SK-N-SH (cell line): ENCODE data around the gene PDE2A. TPM values are rescaled to one million over a fixed set of nuclear protein-coding genes. Genes with fewer than 3 reads are reported as not detected.
A peak's percentile ranks its signal among the peaks of the same experiment; 100 is the strongest.

ENCODE experiments used
- CTCF ChIA-PET: fragments of 300-600, 350-600 bp; formaldehyde crosslinking; extraction: SDS; loops from one replicate; lab custom pipeline; 2021; lab: Yijun Ruan, JAX
- POLR2A ChIA-PET: fragments of 350-600 bp; sonication (Branson Sonifier 250); formaldehyde crosslinking; extraction: SDS; loops from one replicate; lab custom pipeline; 2020; ENCODE audit warnings: antibody characterized with exemption, inconsistent platforms; lab: Yijun Ruan, JAX
- DNase-seq: peaks from one replicate; pipeline ENCODE4 v3.0.0; 2012
- H2AFZ ChIP-seq: fragments of 200-600 bp; sonication (generic); 2 replicates; pipeline ENCODE4 v1.8.1; 2016; ENCODE audit warnings: antibody characterized with exemption, mild to moderate bottlenecking, low read depth
- H3F3A ChIP-seq: fragments of 200-600 bp; sonication (generic); replicated peaks from 2 replicates; pipeline ENCODE3; 2016; ENCODE audit warnings: antibody characterized with exemption, mild to moderate bottlenecking; ENCODE audit not compliant: insufficient read depth
- H3K27ac ChIP-seq, 2 experiments: fragments of 200-500 bp in 1 of 2; fragments of 200-600 bp in 1 of 2; sonication (Bioruptor generic) in 1 of 2; sonication (generic), shearing (Covaris generic) in 1 of 2; 2 replicates each; pipeline versions ENCODE4 v1.5.1 to v1.6.1; 2014 to 2016; ENCODE audit warnings: low read depth in 2 of 2, inconsistent platforms in 1 of 2, low read length in 1 of 2, mild to moderate bottlenecking in 1 of 2, mixed read lengths in 1 of 2
- H3K27me3 ChIP-seq: fragments of 200-600 bp; sonication (generic), shearing (Covaris generic); 2 replicates; pipeline ENCODE4 v1.6.1; 2016; ENCODE audit warnings: mixed run types; ENCODE audit not compliant: insufficient read depth
- H3K36me3 ChIP-seq, 2 experiments: fragments of 200-500 bp in 1 of 2; fragments of 200-600 bp in 1 of 2; sonication (Bioruptor generic) in 1 of 2; sonication (generic) in 1 of 2; replicated peaks in 1 of 2; 2 replicates each; pipeline versions ENCODE3 to v1.5.1; 2014 to 2016; ENCODE audit warnings: low read length in 1 of 2, mild to moderate bottlenecking in 1 of 2; ENCODE audit not compliant: insufficient read depth in 2 of 2, control insufficient read depth in 1 of 2
- H3K4me1 ChIP-seq, 2 experiments: fragments of 200-500 bp in 1 of 2; fragments of 200-600 bp in 1 of 2; sonication (Bioruptor generic) in 1 of 2; sonication (generic), shearing (Covaris generic) in 1 of 2; 2 replicates each; pipeline versions ENCODE4 v1.5.1 to v1.6.1; 2014 to 2016; ENCODE audit warnings: low read depth in 1 of 2, low read length in 1 of 2, mixed run types in 1 of 2; ENCODE audit not compliant: insufficient read depth in 2 of 2, control insufficient read depth in 1 of 2
- H3K4me2 ChIP-seq: fragments of 200-600 bp; sonication (generic), shearing (Covaris generic); 2 replicates; pipeline ENCODE4 v1.6.1; 2017; ENCODE audit warnings: mixed run types
- H3K4me3 ChIP-seq, 2 experiments: fragments of 200-500 bp in 1 of 2; fragments of 200-600 bp in 1 of 2; sonication (Bioruptor generic) in 1 of 2; sonication (generic), shearing (Covaris generic) in 1 of 2; 2 replicates each; pipeline versions ENCODE4 v1.5.1 to v1.8.1; 2014 to 2016; ENCODE audit warnings: low read depth in 2 of 2, inconsistent platforms in 1 of 2, low read length in 1 of 2, mild to moderate bottlenecking in 1 of 2, mixed read lengths in 1 of 2, moderate library complexity in 1 of 2
- H3K79me2 ChIP-seq: fragments of 200-600 bp; sonication (generic); 2 replicates; pipeline ENCODE4 v1.8.1; 2017; ENCODE audit warnings: mild to moderate bottlenecking; ENCODE audit not compliant: insufficient read depth
- H3K9ac ChIP-seq: fragments of 200-600 bp; sonication (generic); 2 replicates; pipeline ENCODE4 v1.6.1; 2017; ENCODE audit warnings: mixed run types
- H3K9me2 ChIP-seq: fragments of 200-600 bp; sonication (generic); 2 replicates; pipeline ENCODE4 v1.6.1; 2017; ENCODE audit warnings: mixed run types
- H3K9me3 ChIP-seq: fragments of 200-600 bp; sonication (generic); 2 replicates; pipeline ENCODE4 v1.6.1; 2017; ENCODE audit warnings: mixed run types, mild to moderate bottlenecking, moderate library complexity
- H4K20me1 ChIP-seq: fragments of 200-600 bp; sonication (generic); 2 replicates; pipeline ENCODE4 v1.6.1; 2017; ENCODE audit warnings: mild to moderate bottlenecking, mixed run types; ENCODE audit not compliant: insufficient read depth
- ELF1 ChIP-seq: IDR thresholded peaks from 2 replicates; pipeline ENCODE4 v1.4.0; 2012
- FOSL2 ChIP-seq: IDR thresholded peaks from 2 replicates; pipeline ENCODE4 v1.4.0; 2012; ENCODE audit warnings: low read depth, mild to moderate bottlenecking, moderate library complexity, borderline replicate concordance
- FOXJ3 ChIP-seq: sonication (generic); formaldehyde crosslinking; IDR thresholded peaks from 2 replicates; pipeline ENCODE4 v1.5.1; 2020; ENCODE audit warnings: mild to moderate bottlenecking, missing genetic modification reagents
- FOXM1 ChIP-seq: IDR thresholded peaks from 2 replicates; pipeline ENCODE4 v1.4.0; 2012; ENCODE audit warnings: low read depth, mild to moderate bottlenecking
- GABPA ChIP-seq: IDR thresholded peaks from 2 replicates; pipeline ENCODE4 v1.4.0; 2012; ENCODE audit warnings: low read depth, mild to moderate bottlenecking
- GATA2 ChIP-seq: sonication (generic); formaldehyde crosslinking; IDR thresholded peaks from 2 replicates; pipeline ENCODE4 v1.5.0; 2020; ENCODE audit warnings: mild to moderate bottlenecking, missing genetic modification reagents
- IRF3 ChIP-seq: fragments of 150-350 bp; IDR thresholded peaks from 2 replicates; pipeline ENCODE4 v1.6.1; 2016; ENCODE audit warnings: mild to moderate bottlenecking, low read depth, low read length
- NFIC ChIP-seq: IDR thresholded peaks from 2 replicates; pipeline ENCODE4 v1.4.0; 2012; ENCODE audit warnings: borderline replicate concordance
- NRF1 ChIP-seq: IDR thresholded peaks from 2 replicates; pipeline ENCODE4 v1.6.1; 2012; ENCODE audit warnings: low read depth, mild to moderate bottlenecking, low read length
- RAD21 ChIP-seq: IDR thresholded peaks from 2 replicates; pipeline ENCODE4 v1.6.1; 2012; ENCODE audit warnings: mild to moderate bottlenecking, low read length
- SIN3A ChIP-seq: IDR thresholded peaks from 2 replicates; pipeline ENCODE4 v1.6.1; 2012; ENCODE audit warnings: low read depth, mild to moderate bottlenecking, low read length, moderate library complexity, borderline replicate concordance
- TCF12 ChIP-seq: IDR thresholded peaks from 2 replicates; pipeline ENCODE4 v1.4.0; 2012
- TEAD4 ChIP-seq: IDR thresholded peaks from 2 replicates; pipeline ENCODE4 v1.4.0; 2012; ENCODE audit warnings: mild to moderate bottlenecking, borderline replicate concordance; ENCODE audit not compliant: insufficient read depth
- WGBS: methylation state at CpG from one replicate; pipeline ENCODE4 v1.1.6; 2017; ENCODE audit warnings: low lambda C conversion rate; 5-methylcytosine and 5-hydroxymethylcytosine counted together
- polyA plus RNA-seq, 3 experiments: library from polyadenylated mRNA; depleted of rRNA; stranded (reverse); fragments of >200 nt; gene quantifications; 2 replicates each; pipeline ENCODE4 v1.2.3, GENCODE V29; 2012
- TF ChIP-seq, protein P1 (sequence below): IDR thresholded peaks from 2 replicates; pipeline ENCODE4 v1.4.0; 2012; ENCODE audit warnings: low read depth, borderline replicate concordance
- TF ChIP-seq, protein P2 (sequence below): IDR thresholded peaks from 2 replicates; pipeline ENCODE4; 2012
- TF ChIP-seq, protein P3 (sequence below): IDR thresholded peaks from 2 replicates; pipeline ENCODE4 v1.6.1; 2012; ENCODE audit warnings: mild to moderate bottlenecking, low read depth, low read length, moderate library complexity

PDE2A gene
- polyA plus RNA-seq, 1 of the 3 experiments (the other 2 are of a cell fraction) = 0.43 TPM

DNA sequence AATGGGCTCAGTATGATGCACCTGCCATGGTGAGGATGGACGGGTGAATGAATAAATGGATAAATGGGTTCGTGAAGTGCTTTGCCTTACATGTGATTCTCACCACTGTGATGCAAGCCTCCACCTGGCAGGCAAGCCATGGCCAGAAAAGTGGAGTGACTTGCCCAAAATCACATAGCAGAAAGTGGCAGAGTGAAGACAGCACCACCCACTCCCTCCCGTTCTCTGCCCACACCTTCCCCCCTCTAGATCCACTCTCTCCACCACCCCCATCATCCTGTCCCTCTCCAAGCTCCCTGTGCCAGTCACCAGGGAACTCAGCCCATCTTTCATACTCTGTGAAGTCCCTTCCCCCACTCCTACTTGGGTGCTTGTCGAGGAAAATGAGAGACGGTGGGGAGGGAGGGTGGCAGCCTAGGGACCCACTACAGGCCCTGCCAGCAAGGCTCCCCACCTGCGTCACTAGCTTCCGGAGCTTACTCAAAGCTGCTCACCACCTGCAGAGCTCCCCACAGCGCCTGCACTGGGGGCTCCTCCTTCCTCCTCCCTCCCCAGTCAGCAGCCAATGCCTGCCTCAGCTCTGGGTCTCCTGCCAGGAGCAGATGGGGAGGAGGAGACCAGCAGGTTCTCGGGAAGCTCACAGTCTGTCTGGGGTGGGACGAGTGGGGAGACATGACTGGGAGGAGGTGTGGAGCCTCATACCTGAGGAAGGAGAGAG is 82.3 kb downstream of the PDE2A start:
- DNase-seq = no peak
- peaks cover 0 to 18% of the 10 kb centered on the region in 2 experiments; a peak in 1 of 4 replicates for H3K4me1 ChIP-seq
- TF ChIP-seq IRF3 = no peak
- TF ChIP-seq SIN3A = no peak
- TF ChIP-seq NFIC = no peak
- no peak for TF ChIP-seq FOSL2
- TF ChIP-seq FOXJ3 (CRISPR knock-in tag) = no peak
- no peak for TF ChIP-seq ELF1
- TF ChIP-seq TCF12 = no peak
- TF ChIP-seq TEAD4 = no peak
- TF ChIP-seq NRF1 = no peak
- TF ChIP-seq, protein P1, sequence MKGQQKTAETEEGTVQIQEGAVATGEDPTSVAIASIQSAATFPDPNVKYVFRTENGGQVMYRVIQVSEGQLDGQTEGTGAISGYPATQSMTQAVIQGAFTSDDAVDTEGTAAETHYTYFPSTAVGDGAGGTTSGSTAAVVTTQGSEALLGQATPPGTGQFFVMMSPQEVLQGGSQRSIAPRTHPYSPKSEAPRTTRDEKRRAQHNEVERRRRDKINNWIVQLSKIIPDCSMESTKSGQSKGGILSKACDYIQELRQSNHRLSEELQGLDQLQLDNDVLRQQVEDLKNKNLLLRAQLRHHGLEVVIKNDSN = no peak
- TF ChIP-seq, all 33 proteins: peak for 0
- Histone ChIP-seq H3K27me3 (peaks cover 50% of the 10 kb centered on the region), H3K27ac (no peak overlapping the region), H2AFZ (no peak overlapping the region), H3K4me2 (no peak overlapping the region), H3K9me2 (no peaks in the 10 kb centered on the region), H3K4me3 (no peak overlapping the region), H3K36me3 (no peaks in the 10 kb centered on the region), H3K9me3 (no peaks in the 10 kb centered on the region), H4K20me1 (no peaks in the 10 kb centered on the region), H3F3A (no peaks in the 10 kb centered on the region), H3K9ac (no peak overlapping the region), H3K79me2 (no peaks in the 10 kb centered on the region)
- POLR2A ChIA-PET = interaction anchor here (0.8 kb wide), 1 partner anchor 77 kb away, joined by 3 read pairs; no protein-coding TSS in a partner anchor
- WGBS = 52% methylated on average over 10 of the region's 10 CpGs
- CTCF ChIA-PET = interaction anchor here (0.8 to 9.8 kb wide), 10 partner anchors 8 to 124 kb away, joined by 3 to 207 read pairs (median 8); no protein-coding TSS in a partner anchor

DNA sequence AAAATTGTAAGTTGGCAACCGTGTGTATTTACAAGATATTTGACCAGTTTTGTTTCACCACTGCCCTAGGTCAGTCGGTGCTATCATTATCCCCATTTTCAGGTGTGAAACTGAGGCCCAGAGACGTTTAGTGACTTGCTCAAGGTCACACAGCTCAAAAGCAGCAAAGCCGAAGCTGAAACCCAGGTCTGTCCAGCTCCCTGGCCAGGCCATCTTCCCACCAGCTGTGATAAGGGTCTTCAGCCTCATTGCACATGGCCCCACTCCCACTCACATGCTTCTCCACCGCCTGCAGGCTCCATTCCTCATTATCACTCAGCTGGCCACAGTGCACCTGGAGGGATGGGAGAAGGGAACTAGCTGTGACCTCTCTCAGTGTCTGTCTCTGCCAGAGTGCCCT is 83.2 kb downstream of the PDE2A start:
- peak; percentile 55 for DNase-seq
- Histone ChIP-seq H3K4me3 (no peak overlapping the region), H3K4me2 (no peak overlapping the region), H2AFZ (no peak overlapping the region), H3K9ac (no peak overlapping the region), H3K36me3 (no peaks in the 10 kb centered on the region), H3K4me1 (peaks cover 0 to 18% of the 10 kb centered on the region in 2 experiments; a peak in 1 of 4 replicates), H3K27me3 (peaks cover 50% of the 10 kb centered on the region), H3F3A (no peaks in the 10 kb centered on the region), H3K9me3 (no peaks in the 10 kb centered on the region), H4K20me1 (no peaks in the 10 kb centered on the region), H3K79me2 (no peaks in the 10 kb centered on the region), H3K9me2 (no peaks in the 10 kb centered on the region), H3K27ac (no peak overlapping the region)
- POLR2A ChIA-PET = interaction anchor here (0.8 kb wide), 1 partner anchor 78 kb away, joined by 3 read pairs; no protein-coding TSS in a partner anchor
- TF ChIP-seq ELF1 = no peak
- no peak for TF ChIP-seq NRF1
- TF ChIP-seq, protein P2, sequence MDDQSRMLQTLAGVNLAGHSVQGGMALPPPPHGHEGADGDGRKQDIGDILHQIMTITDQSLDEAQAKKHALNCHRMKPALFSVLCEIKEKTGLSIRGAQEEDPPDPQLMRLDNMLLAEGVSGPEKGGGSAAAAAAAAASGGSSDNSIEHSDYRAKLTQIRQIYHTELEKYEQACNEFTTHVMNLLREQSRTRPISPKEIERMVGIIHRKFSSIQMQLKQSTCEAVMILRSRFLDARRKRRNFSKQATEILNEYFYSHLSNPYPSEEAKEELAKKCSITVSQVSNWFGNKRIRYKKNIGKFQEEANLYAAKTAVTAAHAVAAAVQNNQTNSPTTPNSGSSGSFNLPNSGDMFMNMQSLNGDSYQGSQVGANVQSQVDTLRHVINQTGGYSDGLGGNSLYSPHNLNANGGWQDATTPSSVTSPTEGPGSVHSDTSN = no peak
- TF ChIP-seq, protein P1 = no peak
- TF ChIP-seq, protein P3, sequence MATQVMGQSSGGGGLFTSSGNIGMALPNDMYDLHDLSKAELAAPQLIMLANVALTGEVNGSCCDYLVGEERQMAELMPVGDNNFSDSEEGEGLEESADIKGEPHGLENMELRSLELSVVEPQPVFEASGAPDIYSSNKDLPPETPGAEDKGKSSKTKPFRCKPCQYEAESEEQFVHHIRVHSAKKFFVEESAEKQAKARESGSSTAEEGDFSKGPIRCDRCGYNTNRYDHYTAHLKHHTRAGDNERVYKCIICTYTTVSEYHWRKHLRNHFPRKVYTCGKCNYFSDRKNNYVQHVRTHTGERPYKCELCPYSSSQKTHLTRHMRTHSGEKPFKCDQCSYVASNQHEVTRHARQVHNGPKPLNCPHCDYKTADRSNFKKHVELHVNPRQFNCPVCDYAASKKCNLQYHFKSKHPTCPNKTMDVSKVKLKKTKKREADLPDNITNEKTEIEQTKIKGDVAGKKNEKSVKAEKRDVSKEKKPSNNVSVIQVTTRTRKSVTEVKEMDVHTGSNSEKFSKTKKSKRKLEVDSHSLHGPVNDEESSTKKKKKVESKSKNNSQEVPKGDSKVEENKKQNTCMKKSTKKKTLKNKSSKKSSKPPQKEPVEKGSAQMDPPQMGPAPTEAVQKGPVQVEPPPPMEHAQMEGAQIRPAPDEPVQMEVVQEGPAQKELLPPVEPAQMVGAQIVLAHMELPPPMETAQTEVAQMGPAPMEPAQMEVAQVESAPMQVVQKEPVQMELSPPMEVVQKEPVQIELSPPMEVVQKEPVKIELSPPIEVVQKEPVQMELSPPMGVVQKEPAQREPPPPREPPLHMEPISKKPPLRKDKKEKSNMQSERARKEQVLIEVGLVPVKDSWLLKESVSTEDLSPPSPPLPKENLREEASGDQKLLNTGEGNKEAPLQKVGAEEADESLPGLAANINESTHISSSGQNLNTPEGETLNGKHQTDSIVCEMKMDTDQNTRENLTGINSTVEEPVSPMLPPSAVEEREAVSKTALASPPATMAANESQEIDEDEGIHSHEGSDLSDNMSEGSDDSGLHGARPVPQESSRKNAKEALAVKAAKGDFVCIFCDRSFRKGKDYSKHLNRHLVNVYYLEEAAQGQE = no peak
- no peak for TF ChIP-seq FOXJ3 (CRISPR knock-in tag)
- TF ChIP-seq FOXM1 = no peak
- TF ChIP-seq RAD21 = no peak
- no peak for TF ChIP-seq GATA2 (CRISPR knock-in tag)
- no peak for TF ChIP-seq GABPA
- CTCF ChIA-PET = interaction anchor here (0.8 to 9.8 kb wide), 9 partner anchors 9 to 120 kb away, joined by 3 to 207 read pairs (median 9); no protein-coding TSS in a partner anchor
- 52% methylated on average over 5 of the region's 5 CpGs for WGBS
